GM03348 (cell line): Measurements from ENCODE around the gene SLC15A2.

Experiments
- DNase-seq: peaks from one replicate; pipeline ENCODE4 v3.0.0; 2012; ENCODE audit warnings: low spot score

SLC15A2 gene

DNA sequence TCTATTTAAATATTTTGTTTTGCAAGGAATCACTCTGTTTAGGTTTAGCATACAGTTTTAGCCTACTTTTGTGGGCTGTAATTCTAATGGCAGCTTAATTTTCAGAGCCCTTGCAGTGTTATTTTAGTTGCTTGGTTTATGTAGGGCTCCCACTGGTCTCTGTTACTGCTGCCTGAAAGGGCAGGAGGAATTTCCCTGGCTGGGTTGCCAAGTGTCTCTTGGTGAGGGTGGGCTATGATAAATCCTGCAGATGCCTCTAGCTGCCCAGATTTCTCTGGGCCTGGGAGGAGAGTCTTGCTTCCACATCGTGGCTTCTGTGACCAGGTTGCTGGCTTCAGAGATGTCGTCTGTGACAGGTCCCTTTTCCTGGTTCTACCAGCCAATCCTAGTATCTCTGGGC, 91.6 kb downstream of the SLC15A2 start:
- no peak for DNase-seq

DNA sequence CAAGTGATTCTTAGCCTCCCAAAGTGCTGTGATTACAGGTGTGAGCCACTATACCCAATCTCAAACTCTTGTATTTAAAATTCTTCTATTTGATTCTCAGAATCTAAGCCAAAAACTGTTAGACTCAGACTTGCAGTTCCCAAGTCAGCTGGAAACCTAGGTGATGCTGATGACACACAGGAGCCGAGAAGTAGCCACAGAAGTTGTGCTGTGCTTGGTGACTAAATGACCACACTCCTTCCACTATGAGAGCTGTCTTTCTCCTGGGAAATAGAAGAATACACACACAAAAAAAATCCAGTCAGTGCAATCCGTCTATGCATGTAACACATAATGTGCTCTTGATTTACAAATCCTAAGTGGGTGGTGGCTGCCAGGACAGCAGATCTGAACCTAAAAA, 93.9 kb downstream of the SLC15A2 start:
- no peak for DNase-seq

DNA sequence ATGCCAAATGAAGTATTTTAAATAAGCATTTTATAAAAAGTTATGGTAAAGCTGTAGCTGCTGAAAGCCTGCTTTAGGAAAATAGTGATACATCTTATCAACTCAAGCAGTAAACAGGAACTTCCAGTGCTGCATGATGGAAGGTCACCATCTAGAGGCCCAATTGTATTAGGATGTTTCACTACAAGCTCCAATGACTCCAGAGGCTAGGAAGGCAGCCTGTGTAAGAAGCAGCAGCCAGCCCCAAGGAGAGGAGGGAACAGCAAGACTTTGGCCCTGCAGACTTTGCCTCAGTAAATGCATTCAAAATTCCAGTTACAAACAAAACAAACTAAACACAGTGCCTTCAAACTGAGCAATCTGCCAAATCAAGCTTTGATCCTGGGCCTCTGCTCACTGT, 95.7 kb downstream of the SLC15A2 start:
- DNase-seq = no peak

DNA sequence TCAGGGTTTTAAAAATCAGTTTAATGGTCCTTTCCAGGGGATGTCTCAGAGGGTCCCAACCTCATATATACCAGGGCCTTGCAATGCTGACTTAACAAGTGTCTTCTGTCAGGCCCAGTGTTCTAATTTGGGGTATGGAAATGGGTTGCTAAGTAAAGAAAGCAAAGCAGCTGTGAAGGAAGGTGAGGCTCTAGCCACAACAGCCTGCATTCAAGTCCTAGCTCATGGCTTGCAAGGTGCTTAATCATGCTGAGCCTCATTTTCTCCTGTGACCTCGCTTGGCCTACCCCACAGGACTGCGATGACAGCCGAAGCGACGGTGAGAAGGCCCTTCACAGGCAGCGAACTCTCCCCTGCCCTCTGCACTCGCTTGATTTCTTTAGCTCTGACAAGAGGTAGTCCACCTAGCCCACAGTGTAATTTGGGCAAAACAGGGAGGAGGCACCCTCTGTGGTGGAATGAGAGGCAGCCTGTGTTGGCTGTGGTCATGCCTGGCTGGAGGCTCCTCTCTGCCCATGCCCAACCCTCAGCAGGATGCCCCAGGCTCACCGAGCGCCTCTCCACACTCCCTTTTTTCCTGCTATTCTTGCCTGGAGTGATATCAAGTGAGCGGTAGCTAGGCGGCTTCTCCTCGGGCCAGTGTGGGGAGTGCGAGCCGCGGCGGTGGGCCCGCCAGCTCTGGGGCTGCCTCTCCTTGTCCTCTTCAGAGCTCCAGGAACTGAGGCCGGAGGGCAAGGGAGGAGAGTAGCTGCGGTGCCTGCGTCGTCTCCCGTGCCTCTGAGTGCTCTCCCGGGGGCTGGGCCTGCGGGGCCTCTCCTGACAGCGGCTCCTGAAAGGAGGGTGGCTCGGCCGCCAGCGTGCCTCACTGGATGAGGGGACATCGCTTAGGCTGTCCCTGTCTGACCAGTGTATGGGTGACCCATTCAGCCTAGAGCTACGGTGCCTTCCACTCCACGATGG, 98.7 kb downstream of the SLC15A2 start:
- DNase-seq = no peak
